Activated CD4-positive, alpha-beta memory T cell treated with anti-CD3 and anti-CD28 coated beads for 36 hours (primary cell): ENCODE data around the gene DTX3. TPM values are rescaled to one million over a fixed set of nuclear protein-coding genes. Genes with fewer than 3 reads are reported as not detected.

Experiments used
- CTCF ChIA-PET: fragments of 350-600 bp; sonication (Branson Sonifier 250); formaldehyde crosslinking; loops from one replicate; lab custom pipeline; 2021; ENCODE audit warnings: antibody characterized with exemption, inconsistent platforms; lab: Charles Lee
- POLR2A ChIA-PET: fragments of 350-600 bp; sonication (Branson Sonifier 250); formaldehyde crosslinking; loops from one replicate; lab custom pipeline; 2021; ENCODE audit warnings: antibody characterized with exemption; lab: Charles Lee
- DNase-seq: peaks from one replicate; pipeline ENCODE4 v3.0.0-alpha.2; 2020
- H3K27ac Mint-ChIP-seq: one replicate; pipeline ENCODE4 v1.8.0; 2021; ENCODE audit warnings: mixed read lengths
- H3K27me3 Mint-ChIP-seq: one replicate; pipeline ENCODE4 v1.8.0; 2021; ENCODE audit warnings: mixed read lengths
- H3K36me3 Mint-ChIP-seq: one replicate; pipeline ENCODE4 v1.8.0; 2021; ENCODE audit warnings: mixed read lengths
- H3K4me1 Mint-ChIP-seq: one replicate; pipeline ENCODE4 v1.8.0; 2021; ENCODE audit warnings: low read depth, mixed read lengths
- H3K4me3 Mint-ChIP-seq: one replicate; pipeline ENCODE4 v1.8.0; 2021; ENCODE audit warnings: mild to moderate bottlenecking, mixed read lengths
- H3K9me3 Mint-ChIP-seq: one replicate; pipeline ENCODE4 v1.8.0; 2021; ENCODE audit warnings: mixed read lengths
- intact Hi-C: fragments of 100-400 bp; cut with micrococcal nuclease; formaldehyde crosslinking; loops from one replicate; pipeline ENCODE4 v1.15.1; 2023
- total RNA-seq, 2 experiments: library from RNA; stranded (reverse); gene quantifications; one replicate each; pipeline ENCODE4 v1.2.3, GENCODE V29; 2021

The DTX3 gene
- total RNA-seq, 2 experiments from 2014 or later: 15.4 to 15.8 TPM

GRCh38 chr12:57600395-57600794, 4.2 kb upstream of the DTX3 start:
- CTCF ChIA-PET: interaction anchor here (1.4 to 2.7 kb wide), 2 partner anchors 16 to 19 kb away, joined by 4 to 19 read pairs; no protein-coding TSS in a partner anchor
- intact Hi-C loops: no loop called here
- no peaks in the 10 kb centered on the region for H3K27me3 Mint-ChIP-seq
- no peaks in the 10 kb centered on the region for H3K9me3 Mint-ChIP-seq
- H3K4me1 Mint-ChIP-seq: peaks cover 18% of the 10 kb centered on the region
- no peak overlapping the region for H3K4me3 Mint-ChIP-seq
- POLR2A ChIA-PET: interaction anchor here (1.4 kb wide), 1 partner anchor 9 kb away, joined by 4 read pairs; the partner anchor contains the start of gene PIP4K2C
- peaks cover 27% of the 10 kb centered on the region for H3K36me3 Mint-ChIP-seq
- no peak for DNase-seq
- no peak overlapping the region for H3K27ac Mint-ChIP-seq

GRCh38 chr12:57602544-57602943, 2.1 kb upstream of the DTX3 start:
- intact Hi-C loops: no loop called here
- peaks cover 22% of the 10 kb centered on the region for H3K4me1 Mint-ChIP-seq
- peaks cover 22% of the 10 kb centered on the region for H3K36me3 Mint-ChIP-seq
- ChIA-PET CTCF (no interaction called here), POLR2A (interaction anchor here (0.7 to 0.9 kb wide), 2 partner anchors 9 to 332 kb away, joined by 3 read pairs; partner anchors contain the start of gene ARHGEF25)
- no peak overlapping the region for H3K4me3 Mint-ChIP-seq
- DNase-seq: no peak
- no peak overlapping the region for H3K27ac Mint-ChIP-seq
- H3K27me3 Mint-ChIP-seq: no peaks in the 10 kb centered on the region
- no peaks in the 10 kb centered on the region for H3K9me3 Mint-ChIP-seq

DNA sequence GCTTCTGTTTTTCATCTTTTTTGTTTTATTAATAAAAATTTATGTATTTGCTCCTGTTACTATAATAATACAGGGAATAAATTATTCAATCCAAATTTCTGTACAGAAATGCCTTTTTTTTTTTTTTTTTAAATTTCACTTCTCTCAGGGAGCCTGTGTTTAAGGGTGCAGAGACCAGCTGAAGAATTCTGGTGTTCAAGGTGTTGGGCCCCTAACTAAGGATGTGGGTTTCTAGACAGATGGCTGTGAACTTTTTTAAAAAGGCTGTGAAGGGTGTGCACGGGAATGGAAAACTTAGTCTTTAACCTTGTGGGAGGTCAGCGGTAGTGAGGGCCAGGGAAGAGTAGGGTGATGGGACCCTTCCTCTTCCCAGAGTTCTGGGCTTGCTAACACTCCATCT, 1.3 kb upstream of the DTX3 start:
- CTCF ChIA-PET: interaction anchor here (1.5 kb wide), 1 partner anchor 20 kb away, joined by 4 read pairs; no protein-coding TSS in a partner anchor

DNA sequence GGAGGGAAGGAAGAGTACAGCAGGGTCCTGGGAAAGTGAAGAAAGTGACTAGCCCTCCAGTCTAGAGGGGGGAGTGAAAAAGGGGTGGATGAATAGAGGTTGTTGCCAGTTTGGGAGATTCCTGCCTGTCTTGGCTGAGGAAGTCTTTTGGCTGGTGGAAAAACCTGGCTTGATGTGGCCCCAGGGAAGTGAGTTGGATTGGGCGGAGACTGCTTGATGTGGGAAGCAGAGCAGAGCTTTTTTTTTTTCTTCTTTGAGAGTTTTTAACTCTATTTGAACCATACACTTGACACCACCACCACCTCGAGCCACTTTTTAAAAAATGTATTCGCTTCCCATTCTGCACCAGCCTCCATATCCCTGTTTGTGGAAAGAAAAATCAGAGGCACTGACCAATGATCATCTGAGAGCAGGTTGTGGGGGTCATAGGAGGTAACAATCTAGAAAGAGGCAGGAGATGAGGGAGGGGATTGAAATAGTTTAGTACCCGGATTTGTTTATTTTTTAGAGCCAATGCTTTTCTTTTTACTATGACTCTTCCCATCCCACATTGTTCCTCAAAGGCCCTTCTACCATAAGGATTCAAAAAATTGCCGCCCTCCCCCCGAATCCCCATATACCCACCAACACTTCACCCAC, 690 bp upstream of the DTX3 start:
- H3K27ac Mint-ChIP-seq: peak overlapping the region; percentile 49
- ChIA-PET POLR2A (interaction anchor here (0.6 to 1.3 kb wide), 4 partner anchors 10 to 148 kb away, joined by 3 read pairs; partner anchors contain the start of gene CDK4), CTCF (interaction anchor here (1.5 kb wide), 1 partner anchor 21 kb away, joined by 4 read pairs; no protein-coding TSS in a partner anchor)
- no peaks in the 10 kb centered on the region for H3K27me3 Mint-ChIP-seq
- H3K36me3 Mint-ChIP-seq: peaks cover 19% of the 10 kb centered on the region
- peak overlapping the region; percentile 74 for H3K4me3 Mint-ChIP-seq
- H3K4me1 Mint-ChIP-seq: peaks cover 22% of the 10 kb centered on the region
- intact Hi-C loops: loop anchor here (2.0 kb wide), 1 partner anchor 13 kb away; the partner anchor contains the start of gene PIP4K2C
- DNase-seq: no peak
- H3K9me3 Mint-ChIP-seq: no peaks in the 10 kb centered on the region

More for the DNA sequence above, 1.3 kb upstream of the DTX3 start:
- no peaks in the 10 kb centered on the region for H3K27me3 Mint-ChIP-seq
- DNase-seq: no peak
- POLR2A ChIA-PET: interaction anchor here (0.6 to 1.3 kb wide), 5 partner anchors 8 to 333 kb away, joined by 3 read pairs; partner anchors contain the start of gene ARHGEF25
- peak overlapping the region; percentile 74 for H3K4me3 Mint-ChIP-seq
- no peak overlapping the region for H3K27ac Mint-ChIP-seq
- no peaks in the 10 kb centered on the region for H3K9me3 Mint-ChIP-seq
- intact Hi-C loops: no loop called here
- peaks cover 21% of the 10 kb centered on the region for H3K36me3 Mint-ChIP-seq
- H3K4me1 Mint-ChIP-seq: peaks cover 22% of the 10 kb centered on the region

GRCh38 chr12:57604992-57605810, 577 bp downstream of the DTX3 start:
- Mint-ChIP-seq H3K36me3 (peaks cover 10% of the 10 kb centered on the region), H3K4me3 (peak overlapping the region; percentile 74), H3K9me3 (no peaks in the 10 kb centered on the region), H3K27ac (peak overlapping the region; percentile 8), H3K4me1 (peaks cover 23% of the 10 kb centered on the region), H3K27me3 (no peaks in the 10 kb centered on the region)
- DNase-seq: peak; percentile 31
- POLR2A ChIA-PET: interaction anchor here (1.5 kb wide), 1 partner anchor 13 kb away, joined by 11 read pairs; the partner anchor contains the start of gene PIP4K2C
- CTCF ChIA-PET: interaction anchor here (1.2 to 3.6 kb wide), 2 partner anchors 12 to 21 kb away, joined by 3 to 26 read pairs; no protein-coding TSS in a partner anchor
- intact Hi-C loops: loop anchor here (2.0 kb wide), 1 partner anchor 14 kb away; the partner anchor contains the start of gene PIP4K2C

GRCh38 chr12:57605811-57606311, 1.2 kb downstream of the DTX3 start:
- intact Hi-C loops: loop anchor here (2.0 kb wide), 1 partner anchor 15 kb away; the partner anchor contains the start of gene PIP4K2C
- no peaks in the 10 kb centered on the region for H3K9me3 Mint-ChIP-seq
- peaks cover 29% of the 10 kb centered on the region for H3K4me1 Mint-ChIP-seq
- no peak overlapping the region for H3K4me3 Mint-ChIP-seq
- H3K27ac Mint-ChIP-seq: no peak overlapping the region
- POLR2A ChIA-PET: interaction anchor here (1.5 kb wide), 1 partner anchor 14 kb away, joined by 11 read pairs; the partner anchor contains the start of gene PIP4K2C
- CTCF ChIA-PET: interaction anchor here (1.2 to 3.6 kb wide), 3 partner anchors 12 to 22 kb away, joined by 3 to 26 read pairs (median 6); no protein-coding TSS in a partner anchor
- H3K27me3 Mint-ChIP-seq: peaks cover 1% of the 10 kb centered on the region
- DNase-seq: no peak
- peaks cover 10% of the 10 kb centered on the region for H3K36me3 Mint-ChIP-seq

GRCh38 chr12:57606399-57606798, 1.8 kb downstream of the DTX3 start:
- H3K27ac Mint-ChIP-seq: no peak overlapping the region
- H3K9me3 Mint-ChIP-seq: no peaks in the 10 kb centered on the region
- H3K27me3 Mint-ChIP-seq: peaks cover 3% of the 10 kb centered on the region
- H3K4me3 Mint-ChIP-seq: no peak overlapping the region
- peaks cover 9% of the 10 kb centered on the region for H3K36me3 Mint-ChIP-seq
- CTCF ChIA-PET: interaction anchor here (1.8 to 3.6 kb wide), 2 partner anchors 14 to 23 kb away, joined by 6 to 26 read pairs; no protein-coding TSS in a partner anchor
- POLR2A ChIA-PET: interaction anchor here (1.5 kb wide), 1 partner anchor 14 kb away, joined by 11 read pairs; the partner anchor contains the start of gene PIP4K2C
- intact Hi-C loops: no loop called here
- no peak for DNase-seq
- H3K4me1 Mint-ChIP-seq: peaks cover 31% of the 10 kb centered on the region

DNA sequence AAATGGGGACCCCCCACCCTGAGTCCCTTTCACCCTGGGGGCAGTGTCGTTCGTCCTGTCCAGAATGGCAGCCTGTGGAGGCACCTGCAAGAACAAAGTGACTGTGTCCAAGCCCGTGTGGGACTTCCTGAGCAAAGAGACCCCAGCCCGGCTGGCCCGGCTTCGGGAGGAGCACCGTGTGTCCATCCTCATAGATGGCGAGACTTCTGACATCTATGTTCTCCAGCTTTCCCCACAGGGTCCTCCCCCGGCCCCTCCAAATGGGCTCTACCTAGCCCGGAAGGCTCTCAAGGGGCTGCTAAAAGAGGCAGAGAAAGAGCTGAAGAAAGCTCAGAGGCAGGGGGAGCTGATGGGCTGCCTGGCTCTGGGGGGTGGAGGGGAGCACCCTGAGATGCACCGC, 2.2 kb downstream of the DTX3 start:
- Mint-ChIP-seq H3K36me3 (peaks cover 9% of the 10 kb centered on the region), H3K27ac (no peak overlapping the region), H3K27me3 (peaks cover 3% of the 10 kb centered on the region), H3K9me3 (no peaks in the 10 kb centered on the region), H3K4me3 (no peak overlapping the region), H3K4me1 (peaks cover 31% of the 10 kb centered on the region)
- DNase-seq: no peak
- intact Hi-C loops: no loop called here
- POLR2A ChIA-PET: no interaction called here
- CTCF ChIA-PET: interaction anchor here (1.3 to 3.6 kb wide), 3 partner anchors 14 to 131 kb away, joined by 3 to 26 read pairs (median 6); no protein-coding TSS in a partner anchor

- Mint-ChIP-seq H3K9me3 (no peaks in the 10 kb centered on the region), H3K4me1 (peaks cover 29% of the 10 kb centered on the region), H3K36me3 (peaks cover 2% of the 10 kb centered on the region), H3K27ac (no peak overlapping the region), H3K4me3 (no peak overlapping the region), H3K27me3 (peaks cover 15% of the 10 kb centered on the region)
- DNase-seq: no peak
- ChIA-PET CTCF (interaction anchor here (0.6 to 3.6 kb wide), 5 partner anchors 13 to 194 kb away, joined by 3 to 26 read pairs (median 3); no protein-coding TSS in a partner anchor), POLR2A (no interaction called here)
- intact Hi-C loops: no loop called here
Observed at GRCh38 chr12:57607958-57608663, 3.5 kb downstream of the DTX3 start.

GRCh38 chr12:57609101-57609780, 4.6 kb downstream of the DTX3 start:
- Mint-ChIP-seq H3K4me1 (peaks cover 20% of the 10 kb centered on the region), H3K4me3 (no peak overlapping the region), H3K9me3 (no peaks in the 10 kb centered on the region), H3K36me3 (peaks cover 2% of the 10 kb centered on the region), H3K27ac (no peak overlapping the region), H3K27me3 (peaks cover 22% of the 10 kb centered on the region)
- ChIA-PET CTCF (interaction anchor here (0.6 to 1.3 kb wide), 3 partner anchors 12 to 193 kb away, joined by 3 to 4 read pairs (median 3); no protein-coding TSS in a partner anchor), POLR2A (no interaction called here)
- no peak for DNase-seq
- intact Hi-C loops: no loop called here
